NCI-H2227 treated with DMSO at 0.1 percent for 48 hours (cell line): ENCODE measurements around the gene RCSD1.

Experiments
- DNase-seq: peaks from one replicate; lab custom pipeline; 2025; lab: John Stamatoyannopoulos, UW

RCSD1 gene

GRCh38 chr1:167746013-167746672 lies 116.1 kb downstream of the RCSD1 start:
- DNase-seq: no peak

GRCh38 chr1:167746988-167747655 lies 117.1 kb downstream of the RCSD1 start:
- no peak for DNase-seq

GRCh38 chr1:167747988-167748387 lies 118.0 kb downstream of the RCSD1 start:
- DNase-seq: no peak

GRCh38 chr1:167748906-167749305 lies 118.9 kb downstream of the RCSD1 start:
- no peak for DNase-seq

- DNase-seq: no peak
Measured at GRCh38 chr1:167749741-167750140, 119.7 kb downstream of the RCSD1 start.

GRCh38 chr1:167750641-167751040 lies 120.6 kb downstream of the RCSD1 start:
- DNase-seq: no peak

- no peak for DNase-seq
Measured at GRCh38 chr1:167751676-167752075, 121.6 kb downstream of the RCSD1 start.

GRCh38 chr1:167752219-167752985 lies 122.4 kb downstream of the RCSD1 start:
- no peak for DNase-seq

GRCh38 chr1:167755654-167756053 lies 125.6 kb downstream of the RCSD1 start:
- DNase-seq: no peak
